Measurements from ENCODE around the gene PROZ. TPM values are rescaled to one million over a fixed set of nuclear protein-coding genes. Genes with fewer than 3 reads are reported as not detected.
A peak's percentile ranks its signal among the peaks of the same experiment; 100 is the strongest.

Gene PROZ
- total and polyA plus RNA-seq, 2 of the 13 experiments (the other 11 are each of a cell fraction or from before 2014, with no cell fraction given): 5.6 to 22.5 TPM

DNA sequence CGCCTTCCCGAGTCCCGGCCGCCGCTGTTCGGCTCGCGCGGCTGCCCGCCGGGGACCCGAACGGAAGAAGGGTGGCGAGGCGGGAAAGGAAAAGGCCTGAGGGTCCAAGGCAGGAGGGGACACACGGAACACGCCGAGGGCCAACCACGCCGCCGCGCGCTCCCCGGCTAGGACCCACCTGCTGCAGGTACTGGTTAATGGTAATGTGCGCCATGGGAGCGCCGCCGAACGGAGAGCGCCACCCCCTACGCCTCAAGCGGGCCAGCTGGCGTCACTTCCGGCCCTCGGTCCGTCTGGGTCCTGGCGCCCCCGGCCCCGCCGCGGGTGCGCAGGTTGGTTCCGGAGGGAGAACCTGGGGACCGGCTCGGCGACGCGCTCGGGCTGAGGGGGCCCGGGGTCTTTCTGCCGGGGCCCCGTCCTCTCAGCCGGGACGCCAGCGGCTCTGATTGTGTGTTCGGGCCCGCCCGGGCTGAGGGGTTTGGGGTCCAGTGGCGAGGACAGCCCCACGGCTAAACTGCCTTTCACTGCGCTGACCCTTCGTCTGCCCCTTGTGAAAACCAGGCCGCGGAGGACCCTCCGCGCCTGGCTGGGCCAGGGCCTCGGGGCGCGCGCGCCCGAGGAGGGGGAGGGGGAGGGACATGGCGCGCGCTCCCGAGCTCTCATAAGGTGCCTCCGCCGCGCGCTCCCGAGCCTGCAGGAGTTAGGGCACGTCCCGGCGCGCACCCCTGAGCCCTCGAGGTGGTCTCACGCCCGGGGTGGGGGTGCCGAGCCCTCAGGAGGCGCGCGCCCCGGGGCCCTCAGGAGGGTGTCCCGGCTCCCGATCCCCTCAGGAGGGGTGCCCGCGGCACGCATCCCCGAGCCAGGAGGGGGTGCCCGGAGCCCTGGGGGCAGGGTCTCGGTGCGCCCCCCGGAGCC is 50.2 kb downstream of the PROZ start, which contains the start of gene PCID2 (continued):
- TF ChIP-seq TFDP1 (CRISPR knock-in tag; IDR thresholded peaks at IDR 0.05; ENCODE audit: borderline replicate concordance): peak; percentile 80
- TF ChIP-seq ZNF224 (CRISPR knock-in tag; IDR thresholded peaks at IDR 0.05): no peak
- peak; percentile 52 for TF ChIP-seq MTF1 (CRISPR knock-in tag; IDR thresholded peaks at IDR 0.05)
- TF ChIP-seq ZNF576 (CRISPR knock-in tag; IDR thresholded peaks at IDR 0.05): no peak
- peak; percentile 63 for TF ChIP-seq ARNTL (CRISPR knock-in tag; IDR thresholded peaks at IDR 0.05)
- TF ChIP-seq ERF (CRISPR knock-in tag; IDR thresholded peaks at IDR 0.05): peak; percentile 83
- peak; percentile 96 for TF ChIP-seq HNRNPLL (IDR thresholded peaks at IDR 0.05; ENCODE audit: low read depth, low read length, poor library complexity, severe bottlenecking)
- TF ChIP-seq SP2 (CRISPR knock-in tag; IDR thresholded peaks at IDR 0.05): 0 out of 2 replicates have a peak, but pooled peaks have one; percentile 53
- peak; percentile 40; the same call in 1 of the 2 replicates for TF ChIP-seq NFYC (CRISPR knock-in tag; IDR thresholded peaks at IDR 0.05)
- peak; percentile 35; the same call in 1 of the 2 replicates for TF ChIP-seq CHD2 (IDR thresholded peaks at IDR 0.05; ENCODE audit: low read depth, low read length)
- peak; percentile 95 for TF ChIP-seq XRCC5 (optimal IDR thresholded peaks at IDR 0.05; ENCODE audit: low read length)
- TF ChIP-seq, protein P1, sequence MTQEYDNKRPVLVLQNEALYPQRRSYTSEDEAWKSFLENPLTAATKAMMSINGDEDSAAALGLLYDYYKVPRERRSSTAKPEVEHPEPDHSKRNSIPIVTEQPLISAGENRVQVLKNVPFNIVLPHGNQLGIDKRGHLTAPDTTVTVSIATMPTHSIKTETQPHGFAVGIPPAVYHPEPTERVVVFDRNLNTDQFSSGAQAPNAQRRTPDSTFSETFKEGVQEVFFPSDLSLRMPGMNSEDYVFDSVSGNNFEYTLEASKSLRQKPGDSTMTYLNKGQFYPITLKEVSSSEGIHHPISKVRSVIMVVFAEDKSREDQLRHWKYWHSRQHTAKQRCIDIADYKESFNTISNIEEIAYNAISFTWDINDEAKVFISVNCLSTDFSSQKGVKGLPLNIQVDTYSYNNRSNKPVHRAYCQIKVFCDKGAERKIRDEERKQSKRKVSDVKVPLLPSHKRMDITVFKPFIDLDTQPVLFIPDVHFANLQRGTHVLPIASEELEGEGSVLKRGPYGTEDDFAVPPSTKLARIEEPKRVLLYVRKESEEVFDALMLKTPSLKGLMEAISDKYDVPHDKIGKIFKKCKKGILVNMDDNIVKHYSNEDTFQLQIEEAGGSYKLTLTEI (CRISPR knock-in tag; conservative IDR thresholded peaks at IDR 0.05): no peak
- peak; percentile 99 for TF ChIP-seq KMT2A (CRISPR knock-in tag; IDR thresholded peaks at IDR 0.05)
- no peak for TF ChIP-seq ZNF282 (IDR thresholded peaks at IDR 0.05; ENCODE audit: partially characterized antibody)
- peak; percentile 95 for TF ChIP-seq IRX3 (CRISPR knock-in tag; IDR thresholded peaks at IDR 0.05; ENCODE audit: borderline replicate concordance, low read depth)
- no peak for TF ChIP-seq ZNF138 (CRISPR knock-in tag; IDR thresholded peaks at IDR 0.05; ENCODE audit: low read depth)
- TF ChIP-seq EEA1 (CRISPR knock-in tag; IDR thresholded peaks at IDR 0.05; ENCODE audit: borderline replicate concordance): peak; percentile 1
- peak; percentile 96 for TF ChIP-seq ZNF205 (CRISPR knock-in tag; IDR thresholded peaks at IDR 0.05)
- peak; percentile 81; the same call in 1 of the 2 replicates for TF ChIP-seq ZBTB38 (CRISPR knock-in tag; IDR thresholded peaks at IDR 0.05)
- peak; percentile 53 for TF ChIP-seq CEBPG (CRISPR knock-in tag; IDR thresholded peaks at IDR 0.05)
- peak; percentile 60; the same call in 1 of the 2 replicates for TF ChIP-seq MTA1 (CRISPR knock-in tag; IDR thresholded peaks at IDR 0.05; ENCODE audit: borderline replicate concordance)
- TF ChIP-seq KAT2B (IDR thresholded peaks at IDR 0.05; ENCODE audit: borderline replicate concordance, low read depth, low read length): no peak
- peak; percentile 97; the same call in 1 of the 2 replicates for TF ChIP-seq AHR (CRISPR knock-in tag; IDR thresholded peaks at IDR 0.05)
- TF ChIP-seq, protein P2, sequence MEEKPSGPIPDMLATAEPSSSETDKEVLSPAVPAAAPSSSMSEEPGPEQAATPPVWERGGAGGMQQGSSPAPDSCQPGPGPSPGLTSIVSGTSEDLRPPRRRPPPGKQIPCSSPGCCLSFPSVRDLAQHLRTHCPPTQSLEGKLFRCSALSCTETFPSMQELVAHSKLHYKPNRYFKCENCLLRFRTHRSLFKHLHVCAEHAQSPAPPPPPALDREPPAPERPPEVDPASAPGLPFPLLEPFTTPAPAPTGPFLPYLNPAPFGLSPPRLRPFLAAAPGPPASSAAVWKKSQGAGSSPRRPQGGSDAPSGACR (CRISPR knock-in tag; IDR thresholded peaks at IDR 0.05): peak; percentile 88; the same call in 1 of the 2 replicates
- TF ChIP-seq ISL2 (CRISPR knock-in tag; IDR thresholded peaks at IDR 0.05): peak; percentile 68
- TF ChIP-seq ETV6 (CRISPR knock-in tag; conservative IDR thresholded peaks at IDR 0.05): peak; percentile 87; the same call in 1 of the 2 replicates
- TF ChIP-seq, protein P3, sequence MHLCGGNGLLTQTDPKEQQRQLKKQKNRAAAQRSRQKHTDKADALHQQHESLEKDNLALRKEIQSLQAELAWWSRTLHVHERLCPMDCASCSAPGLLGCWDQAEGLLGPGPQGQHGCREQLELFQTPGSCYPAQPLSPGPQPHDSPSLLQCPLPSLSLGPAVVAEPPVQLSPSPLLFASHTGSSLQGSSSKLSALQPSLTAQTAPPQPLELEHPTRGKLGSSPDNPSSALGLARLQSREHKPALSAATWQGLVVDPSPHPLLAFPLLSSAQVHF (CRISPR knock-in tag; IDR thresholded peaks at IDR 0.05): no peak

Measured in HepG2 (cell line).